ENCODE results near the gene EIF2AK3. TPM values are rescaled to one million over a fixed set of nuclear protein-coding genes. Genes with fewer than 3 reads are reported as not detected.

EIF2AK3 gene
- polyA plus RNA-seq, 1 donor from 2014 or later, result 23.2 TPM

- H3K36me3 ChIP-seq (ENCODE audit: insufficient read depth, low read length), result peaks cover 8% of the 10 kb centered on the region
- H3K9me3 ChIP-seq (ENCODE audit: low read length), result no peaks in the 10 kb centered on the region
- no peak overlapping the region for H3K27ac ChIP-seq (ENCODE audit: low read length)
- H2AFZ ChIP-seq (ENCODE audit: low read depth, low read length), result no peak overlapping the region
- no peaks in the 10 kb centered on the region for H3K79me2 ChIP-seq (replicated peaks; ENCODE audit: insufficient read depth, low read length)
- TF ChIP-seq RAD21 (conservative IDR thresholded peaks at IDR 0.05) (peak; percentile 79), SMC3 (conservative IDR thresholded peaks at IDR 0.05; ENCODE audit: poor library complexity) (peak; percentile 86), CTCF (IDR thresholded peaks at IDR 0.05; ENCODE audit: poor library complexity, severe bottlenecking) (peak; percentile 84), EZH2 (IDR thresholded peaks at IDR 0.05; ENCODE audit: borderline replicate concordance, insufficient read depth, low read length, poor library complexity, severe bottlenecking) (no peak)
- H4K20me1 ChIP-seq (ENCODE audit: insufficient read depth), result no peaks in the 10 kb centered on the region
- no peak overlapping the region for H3K9ac ChIP-seq (ENCODE audit: low read length)
- no peak overlapping the region for H3K4me3 ChIP-seq (ENCODE audit: low read length)
- H3F3A ChIP-seq (ENCODE audit: insufficient read depth, low read length, poor library complexity, severe bottlenecking), result no peaks in the 10 kb centered on the region
- H3K27me3 ChIP-seq (ENCODE audit: insufficient read depth, low read depth, low read length), result no peaks in the 10 kb centered on the region
- no peaks in the 10 kb centered on the region for H3K9me2 ChIP-seq (ENCODE audit: insufficient read depth, low read length)
- no peak overlapping the region for H3K4me2 ChIP-seq (ENCODE audit: low read length)
Observed at GRCh38 chr2:88590998-88591613, 36.2 kb downstream of the EIF2AK3 start.

DNA sequence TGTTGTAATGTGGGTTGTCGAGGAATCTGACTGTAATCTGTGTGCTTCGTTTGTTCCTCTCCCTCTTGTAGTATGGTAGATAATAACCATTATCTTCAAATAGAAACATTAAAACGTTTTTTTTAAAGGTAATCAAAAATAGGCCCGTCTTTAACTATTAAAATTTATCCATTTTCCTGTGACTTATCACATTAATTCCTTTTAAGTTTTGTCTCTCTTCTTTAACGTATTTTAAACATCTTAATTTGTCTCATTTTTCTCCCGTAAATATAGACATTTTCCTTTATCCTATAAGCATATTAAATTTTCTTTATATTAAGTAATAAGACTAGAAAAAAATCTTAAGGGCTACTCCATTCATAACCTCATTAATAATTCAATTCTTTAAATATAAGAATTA lies 41.3 kb downstream of the EIF2AK3 start:
- no peak overlapping the region for H3K27ac ChIP-seq (ENCODE audit: low read length)

GRCh38 chr2:88582030-88582429 lies 45.2 kb downstream of the EIF2AK3 start:
- H3F3A ChIP-seq (ENCODE audit: insufficient read depth, low read length, poor library complexity, severe bottlenecking), result no peaks in the 10 kb centered on the region
- no peak overlapping the region for H2AFZ ChIP-seq (ENCODE audit: low read depth, low read length)
- H3K9ac ChIP-seq (ENCODE audit: low read length), result no peak overlapping the region
- H3K9me2 ChIP-seq (ENCODE audit: insufficient read depth, low read length), result no peaks in the 10 kb centered on the region
- no peaks in the 10 kb centered on the region for H3K79me2 ChIP-seq (replicated peaks; ENCODE audit: insufficient read depth, low read length)
- H3K36me3 ChIP-seq (ENCODE audit: insufficient read depth, low read length), result peaks cover 11% of the 10 kb centered on the region
- H3K27me3 ChIP-seq (ENCODE audit: insufficient read depth, low read depth, low read length), result no peaks in the 10 kb centered on the region
- H3K9me3 ChIP-seq (ENCODE audit: low read length), result no peaks in the 10 kb centered on the region
- TF ChIP-seq, protein P1, sequence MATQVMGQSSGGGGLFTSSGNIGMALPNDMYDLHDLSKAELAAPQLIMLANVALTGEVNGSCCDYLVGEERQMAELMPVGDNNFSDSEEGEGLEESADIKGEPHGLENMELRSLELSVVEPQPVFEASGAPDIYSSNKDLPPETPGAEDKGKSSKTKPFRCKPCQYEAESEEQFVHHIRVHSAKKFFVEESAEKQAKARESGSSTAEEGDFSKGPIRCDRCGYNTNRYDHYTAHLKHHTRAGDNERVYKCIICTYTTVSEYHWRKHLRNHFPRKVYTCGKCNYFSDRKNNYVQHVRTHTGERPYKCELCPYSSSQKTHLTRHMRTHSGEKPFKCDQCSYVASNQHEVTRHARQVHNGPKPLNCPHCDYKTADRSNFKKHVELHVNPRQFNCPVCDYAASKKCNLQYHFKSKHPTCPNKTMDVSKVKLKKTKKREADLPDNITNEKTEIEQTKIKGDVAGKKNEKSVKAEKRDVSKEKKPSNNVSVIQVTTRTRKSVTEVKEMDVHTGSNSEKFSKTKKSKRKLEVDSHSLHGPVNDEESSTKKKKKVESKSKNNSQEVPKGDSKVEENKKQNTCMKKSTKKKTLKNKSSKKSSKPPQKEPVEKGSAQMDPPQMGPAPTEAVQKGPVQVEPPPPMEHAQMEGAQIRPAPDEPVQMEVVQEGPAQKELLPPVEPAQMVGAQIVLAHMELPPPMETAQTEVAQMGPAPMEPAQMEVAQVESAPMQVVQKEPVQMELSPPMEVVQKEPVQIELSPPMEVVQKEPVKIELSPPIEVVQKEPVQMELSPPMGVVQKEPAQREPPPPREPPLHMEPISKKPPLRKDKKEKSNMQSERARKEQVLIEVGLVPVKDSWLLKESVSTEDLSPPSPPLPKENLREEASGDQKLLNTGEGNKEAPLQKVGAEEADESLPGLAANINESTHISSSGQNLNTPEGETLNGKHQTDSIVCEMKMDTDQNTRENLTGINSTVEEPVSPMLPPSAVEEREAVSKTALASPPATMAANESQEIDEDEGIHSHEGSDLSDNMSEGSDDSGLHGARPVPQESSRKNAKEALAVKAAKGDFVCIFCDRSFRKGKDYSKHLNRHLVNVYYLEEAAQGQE (IDR thresholded peaks at IDR 0.05; ENCODE audit: borderline replicate concordance), result no peak
- no peak for TF ChIP-seq EP300 (conservative IDR thresholded peaks at IDR 0.05; ENCODE audit: poor library complexity, severe bottlenecking)
- TF ChIP-seq EZH2 (IDR thresholded peaks at IDR 0.05; ENCODE audit: borderline replicate concordance, insufficient read depth, low read length, poor library complexity, severe bottlenecking), result no peak
- TF ChIP-seq TAF1 (IDR thresholded peaks at IDR 0.05; ENCODE audit: low read depth), result no peak
- TF ChIP-seq SMC3 (conservative IDR thresholded peaks at IDR 0.05; ENCODE audit: poor library complexity), result no peak
- no peak for TF ChIP-seq CTCF (IDR thresholded peaks at IDR 0.05; ENCODE audit: poor library complexity, severe bottlenecking)
- TF ChIP-seq RAD21 (conservative IDR thresholded peaks at IDR 0.05), result no peak
- no peak for TF ChIP-seq MXI1 (conservative IDR thresholded peaks at IDR 0.05; ENCODE audit: poor library complexity, severe bottlenecking)
- no peak for TF ChIP-seq POLR2AphosphoS5 (IDR thresholded peaks at IDR 0.05)
- H4K20me1 ChIP-seq (ENCODE audit: insufficient read depth), result no peaks in the 10 kb centered on the region
- H3K4me2 ChIP-seq (ENCODE audit: low read length), result no peak overlapping the region
- H3K4me3 ChIP-seq (ENCODE audit: low read length), result no peak overlapping the region
- H3K27ac ChIP-seq (ENCODE audit: low read length), result no peak overlapping the region

More for the DNA sequence above, 41.3 kb downstream of the EIF2AK3 start:
- Histone ChIP-seq H4K20me1 (ENCODE audit: insufficient read depth) (no peaks in the 10 kb centered on the region), H2AFZ (ENCODE audit: low read depth, low read length) (no peak overlapping the region), H3F3A (ENCODE audit: insufficient read depth, low read length, poor library complexity, severe bottlenecking) (no peaks in the 10 kb centered on the region), H3K79me2 (replicated peaks; ENCODE audit: insufficient read depth, low read length) (no peaks in the 10 kb centered on the region), H3K4me2 (ENCODE audit: low read length) (no peak overlapping the region), H3K27me3 (ENCODE audit: insufficient read depth, low read depth, low read length) (no peaks in the 10 kb centered on the region), H3K9ac (ENCODE audit: low read length) (no peak overlapping the region), H3K9me3 (ENCODE audit: low read length) (no peaks in the 10 kb centered on the region), H3K36me3 (ENCODE audit: insufficient read depth, low read length) (peaks cover 11% of the 10 kb centered on the region), H3K9me2 (ENCODE audit: insufficient read depth, low read length) (no peaks in the 10 kb centered on the region), H3K4me3 (ENCODE audit: low read length) (no peak overlapping the region)
- TF ChIP-seq EZH2 (IDR thresholded peaks at IDR 0.05; ENCODE audit: borderline replicate concordance, insufficient read depth, low read length, poor library complexity, severe bottlenecking) (no peak), TAF1 (IDR thresholded peaks at IDR 0.05; ENCODE audit: low read depth) (no peak)

All from neural cell (in vitro differentiated cells).